OCI-LY1 (cell line): ENCODE data around the gene CBFA2T3.

Experiments
- CTCF ChIP-seq: fragments of 200-600 bp; sonication (generic), shearing (Covaris generic); IDR thresholded peaks from 2 replicates; pipeline ENCODE4 v1.5.1; 2017; ENCODE audit warnings: mild to moderate bottlenecking, antibody characterized with exemption, low read length, moderate library complexity, mixed read lengths
- EZH2 ChIP-seq: fragments of 200-600 bp; sonication (generic), shearing (Covaris generic); IDR thresholded peaks from 2 replicates; pipeline ENCODE4 v1.8.0; 2017; ENCODE audit warnings: borderline replicate concordance, mixed run types, mild to moderate bottlenecking, antibody characterized with exemption, low read length, moderate library complexity, mixed read lengths

- TF ChIP-seq CTCF (no peak), EZH2 (no peak)
These were observed 21.1 kb downstream of the CBFA2T3 start for GRCh38 chr16:88955906-88956305.
